GM23248 (cell line): ENCODE results near the gene ALOX5. TPM values are rescaled to one million over a fixed set of nuclear protein-coding genes. Genes with fewer than 3 reads are reported as not detected.

ENCODE experiments used
- DNase-seq: peaks from one replicate; pipeline ENCODE4 v3.0.0-alpha.2; 2015
- H2AFZ ChIP-seq: fragments of 200-600 bp; sonication (generic); 2 replicates; pipeline ENCODE4 v1.6.1; 2016; ENCODE audit warnings: antibody characterized with exemption
- H3F3A ChIP-seq: fragments of 200-600 bp; sonication (generic); 2 replicates; pipeline ENCODE4 v1.6.1; 2016; ENCODE audit warnings: mild to moderate bottlenecking, antibody characterized with exemption, mixed run types; ENCODE audit not compliant: insufficient read depth
- H3K27ac ChIP-seq: fragments of 200-600 bp; sonication (generic); 2 replicates; pipeline ENCODE4 v1.5.1; 2016; ENCODE audit warnings: mild to moderate bottlenecking
- H3K27me3 ChIP-seq: fragments of 200-600 bp; sonication (generic); replicated peaks from 2 replicates; pipeline ENCODE4 v1.6.1; 2016; ENCODE audit warnings: mild to moderate bottlenecking; ENCODE audit not compliant: insufficient read depth
- H3K36me3 ChIP-seq: fragments of 200-600 bp; sonication (generic); 2 replicates; pipeline ENCODE4 v1.6.1; 2016; ENCODE audit warnings: low read depth, mild to moderate bottlenecking
- H3K4me1 ChIP-seq: fragments of 200-600 bp; sonication (generic); 2 replicates; pipeline ENCODE4 v1.6.1; 2016; ENCODE audit warnings: mild to moderate bottlenecking; ENCODE audit not compliant: insufficient read depth
- H3K4me2 ChIP-seq: fragments of 200-600 bp; sonication (generic); one replicate; pipeline ENCODE4 v1.6.1; 2016; ENCODE audit warnings: mild to moderate bottlenecking; ENCODE audit not compliant: unreplicated experiment
- H3K4me3 ChIP-seq: fragments of 200-600 bp; sonication (generic); 2 replicates; pipeline ENCODE4 v1.5.1; 2016; ENCODE audit warnings: mild to moderate bottlenecking
- H3K79me2 ChIP-seq: fragments of 200-600 bp; sonication (generic); 2 replicates; pipeline ENCODE4 v1.6.1; 2016; ENCODE audit warnings: mild to moderate bottlenecking; ENCODE audit not compliant: insufficient read depth
- H3K9ac ChIP-seq: fragments of 200-600 bp; sonication (generic); 2 replicates; pipeline ENCODE4 v1.6.1; 2016; ENCODE audit warnings: mild to moderate bottlenecking
- H3K9me2 ChIP-seq: fragments of 200-600 bp; sonication (generic); 2 replicates; pipeline ENCODE4 v1.6.1; 2016; ENCODE audit warnings: mixed run types, mild to moderate bottlenecking, moderate library complexity; ENCODE audit not compliant: insufficient read depth
- H3K9me3 ChIP-seq: fragments of 200-600 bp; sonication (generic); one replicate; pipeline ENCODE4 v1.6.1; 2017; ENCODE audit warnings: low read depth
- H4K20me1 ChIP-seq: fragments of 200-600 bp; sonication (generic); 2 replicates; pipeline ENCODE4 v1.6.0; 2016; ENCODE audit not compliant: insufficient read depth
- EZH2 ChIP-seq: fragments of 200-600 bp; sonication (generic); IDR thresholded peaks from 2 replicates; pipeline ENCODE4 v1.6.1; 2018; ENCODE audit warnings: antibody characterized with exemption, mild to moderate bottlenecking; ENCODE audit not compliant: insufficient read depth, poor library complexity, severe bottlenecking
- EZH2phosphoT487 ChIP-seq: fragments of 200-600 bp; sonication (generic); IDR thresholded peaks from 2 replicates; pipeline ENCODE4 v1.6.1; 2018; ENCODE audit warnings: antibody characterized with exemption, moderate library complexity, mild to moderate bottlenecking, low read depth; ENCODE audit not compliant: insufficient read depth
- WGBS, 2 experiments: methylation state at CpG; one replicate each; pipeline ENCODE4 v1.1.6; 2015 to 2017; ENCODE audit warnings: low lambda C conversion rate in 2 of 2, low coverage in 1 of 2; ENCODE audit errors: missing lambda C conversion rate in 2 of 2; 5-methylcytosine and 5-hydroxymethylcytosine counted together
- in situ Hi-C: fragments of 300-500 bp; cut with MboI; formaldehyde crosslinking; loops from 2 replicates; pipeline ENCODE4 v1.15.0; 2020
- polyA plus RNA-seq: library from polyadenylated mRNA; unstranded; fragments of >200 nt; fragmentation: Nextera tagmentation; extraction: Ambion mirVana; gene quantifications from 2 replicates; pipeline ENCODE4 v1.2.1, GENCODE V29; 2016
- total RNA-seq: library from RNA; depleted of rRNA; stranded (reverse); fragments of >200 nt; shearing (Covaris generic); gene quantifications from 2 replicates; pipeline ENCODE4 v1.2.3, GENCODE V29; 2014

Gene ALOX5
- total and polyA plus RNA-seq, 2 experiments from 2014 or later, result not detected

- Histone ChIP-seq H3K27ac (no peak overlapping the region), H3F3A (no peaks in the 10 kb centered on the region), H3K9me2 (no peaks in the 10 kb centered on the region), H3K79me2 (no peaks in the 10 kb centered on the region), H4K20me1 (no peaks in the 10 kb centered on the region), H2AFZ (no peak overlapping the region), H3K27me3 (no peaks in the 10 kb centered on the region), H3K4me1 (no peaks in the 10 kb centered on the region), H3K9ac (no peak overlapping the region), H3K4me2 (no peak overlapping the region), H3K36me3 (0 out of 2 replicates have a peak, but pooled peaks cover 3% of the 10 kb centered on the region), H3K4me3 (no peak overlapping the region), H3K9me3 (no peaks in the 10 kb centered on the region)
- 87 to 97% methylated on average over 7 of the region's 7 CpGs for WGBS, 2 experiments
- TF ChIP-seq EZH2 (no peak), EZH2phosphoT487 (no peak)
- DNase-seq, result no peak
- in situ Hi-C loops, result no loop called here
Measured at GRCh38 chr10:45456822-45457221, 82.8 kb downstream of the ALOX5 start.

GRCh38 chr10:45457487-45457886, 83.5 kb downstream of the ALOX5 start:
- H3K4me3 ChIP-seq, result no peak overlapping the region
- 0 out of 2 replicates have a peak, but pooled peaks cover 3% of the 10 kb centered on the region for H3K36me3 ChIP-seq
- 93% methylated on average over 8 of the region's 8 CpGs for WGBS, 2 experiments
- no peaks in the 10 kb centered on the region for H3K4me1 ChIP-seq
- TF ChIP-seq EZH2 (no peak), EZH2phosphoT487 (no peak)
- no peaks in the 10 kb centered on the region for H3K9me2 ChIP-seq
- in situ Hi-C loops, result no loop called here
- H3K27me3 ChIP-seq, result no peaks in the 10 kb centered on the region
- no peaks in the 10 kb centered on the region for H4K20me1 ChIP-seq
- no peaks in the 10 kb centered on the region for H3F3A ChIP-seq
- H3K9me3 ChIP-seq, result no peaks in the 10 kb centered on the region
- H3K79me2 ChIP-seq, result no peaks in the 10 kb centered on the region
- no peak overlapping the region for H2AFZ ChIP-seq
- H3K9ac ChIP-seq, result no peak overlapping the region
- no peak overlapping the region for H3K27ac ChIP-seq
- DNase-seq, result no peak
- no peak overlapping the region for H3K4me2 ChIP-seq

DNA sequence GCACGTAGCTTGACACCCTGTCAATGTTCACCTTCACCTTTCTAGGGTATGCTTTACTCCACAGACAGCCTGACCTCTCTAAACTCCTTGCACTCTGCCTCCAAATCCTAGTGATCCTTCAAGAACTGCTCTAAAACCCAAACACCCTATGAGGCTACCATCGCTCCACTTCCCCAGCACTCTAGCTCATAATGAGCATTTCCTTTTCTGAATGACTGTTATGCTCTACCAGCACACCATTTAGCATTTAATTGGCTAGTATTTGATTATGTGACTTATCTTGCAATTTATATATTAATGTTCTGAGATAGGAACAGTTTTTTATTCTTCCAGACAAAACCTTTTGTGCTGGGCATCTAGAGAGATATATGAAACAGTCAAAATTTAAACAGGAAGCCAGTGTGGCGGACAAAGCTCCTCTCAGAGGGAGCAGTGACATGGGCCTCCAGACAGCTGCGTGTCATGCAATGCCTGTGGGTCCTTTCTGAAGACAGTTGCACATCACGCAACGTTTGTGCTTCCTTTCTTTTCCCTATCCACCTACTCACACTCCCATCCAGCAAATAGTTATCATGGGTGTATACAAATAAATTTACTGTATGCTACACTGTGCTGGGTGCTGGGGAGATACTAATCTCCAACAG, 86.3 kb downstream of the ALOX5 start:
- TF ChIP-seq EZH2phosphoT487 (no peak), EZH2 (no peak)
- no peaks in the 10 kb centered on the region for H3K79me2 ChIP-seq
- no peak overlapping the region for H2AFZ ChIP-seq
- no peak for DNase-seq
- H4K20me1 ChIP-seq, result no peaks in the 10 kb centered on the region
- H3F3A ChIP-seq, result no peaks in the 10 kb centered on the region
- no peak overlapping the region for H3K4me2 ChIP-seq
- 0 out of 2 replicates have a peak, but pooled peaks cover 3% of the 10 kb centered on the region for H3K36me3 ChIP-seq
- H3K27ac ChIP-seq, result no peak overlapping the region
- no peaks in the 10 kb centered on the region for H3K4me1 ChIP-seq
- H3K27me3 ChIP-seq, result no peaks in the 10 kb centered on the region
- H3K9ac ChIP-seq, result no peak overlapping the region
- in situ Hi-C loops, result loop anchor here (10.0 kb wide), 1 partner anchor 214 kb away; the partner anchor contains the start of gene ZFAND4
- no peaks in the 10 kb centered on the region for H3K9me2 ChIP-seq
- no peak overlapping the region for H3K4me3 ChIP-seq
- no peaks in the 10 kb centered on the region for H3K9me3 ChIP-seq
- 81 to 85% methylated on average over 6 of the region's 6 CpGs for WGBS, 2 experiments

- H3K36me3 ChIP-seq, result 0 out of 2 replicates have a peak, but pooled peaks cover 3% of the 10 kb centered on the region
- H2AFZ ChIP-seq, result no peak overlapping the region
- H3K4me1 ChIP-seq, result no peaks in the 10 kb centered on the region
- in situ Hi-C loops, result loop anchor here (10.0 kb wide), 1 partner anchor 214 kb away; the partner anchor contains the start of gene ZFAND4
- no peaks in the 10 kb centered on the region for H3K27me3 ChIP-seq
- TF ChIP-seq EZH2, result no peak
- no peak for TF ChIP-seq EZH2phosphoT487
- no peaks in the 10 kb centered on the region for H3K9me3 ChIP-seq
- H3K79me2 ChIP-seq, result no peaks in the 10 kb centered on the region
- no peak overlapping the region for H3K9ac ChIP-seq
- H4K20me1 ChIP-seq, result no peaks in the 10 kb centered on the region
- H3K9me2 ChIP-seq, result no peaks in the 10 kb centered on the region
- H3F3A ChIP-seq, result no peaks in the 10 kb centered on the region
- WGBS, 2 experiments, result 91 to 93% methylated on average over 7 of the region's 7 CpGs
- DNase-seq, result no peak
- no peak overlapping the region for H3K27ac ChIP-seq
- no peak overlapping the region for H3K4me3 ChIP-seq
- H3K4me2 ChIP-seq, result no peak overlapping the region
Measured at GRCh38 chr10:45461034-45461433, 87.0 kb downstream of the ALOX5 start.
